Measurements from ENCODE around the gene LRCH2. TPM values are rescaled to one million over a fixed set of nuclear protein-coding genes. Genes with fewer than 3 reads are reported as not detected.
"Not testable (repeated sequence)": the region's sequence is repeated elsewhere in the genome, so short reads cannot be mapped to it uniquely, and the experiment has no call there.

LRCH2 gene
- total RNA-seq, 1 donor from 2014 or later, result not detected

- no peaks in the 10 kb centered on the region for H3K9me3 Mint-ChIP-seq
- H3K4me1 Mint-ChIP-seq (ENCODE audit: low read depth), result no peaks in the 10 kb centered on the region
- H3K27ac Mint-ChIP-seq, result no peak overlapping the region
- no peaks in the 10 kb centered on the region for H3K36me3 Mint-ChIP-seq (ENCODE audit: low read depth)
- DNase-seq (ENCODE audit: low spot score), result no peak
- H3K27me3 Mint-ChIP-seq (ENCODE audit: insufficient read depth), result peaks cover 25% of the 10 kb centered on the region
- H3K4me3 Mint-ChIP-seq, result no peak overlapping the region
- intact Hi-C loops (cut with micrococcal nuclease), result no loop called here
Observed at GRCh38 chrX:115236560-115236959, 2.7 kb upstream of the LRCH2 start.

- no peaks in the 10 kb centered on the region for H3K9me3 Mint-ChIP-seq
- H3K27me3 Mint-ChIP-seq (ENCODE audit: insufficient read depth), result peaks cover 25% of the 10 kb centered on the region
- intact Hi-C loops (cut with micrococcal nuclease), result no loop called here
- H3K4me1 Mint-ChIP-seq (ENCODE audit: low read depth), result no peaks in the 10 kb centered on the region
- no peak overlapping the region for H3K4me3 Mint-ChIP-seq
- H3K36me3 Mint-ChIP-seq (ENCODE audit: low read depth), result no peaks in the 10 kb centered on the region
- no peak overlapping the region for H3K27ac Mint-ChIP-seq
- no peak for DNase-seq (ENCODE audit: low spot score)
Observed at GRCh38 chrX:115234461-115234860, 565 bp upstream of the LRCH2 start.

GRCh38 chrX:115232933-115233496 is 881 bp downstream of the LRCH2 start:
- H3K27ac Mint-ChIP-seq, result no peak overlapping the region
- no peak for DNase-seq (ENCODE audit: low spot score)
- H3K4me3 Mint-ChIP-seq, result no peak overlapping the region
- H3K4me1 Mint-ChIP-seq (ENCODE audit: low read depth), result no peaks in the 10 kb centered on the region
- intact Hi-C loops (cut with micrococcal nuclease), result no loop called here
- no peaks in the 10 kb centered on the region for H3K9me3 Mint-ChIP-seq
- peaks cover 25% of the 10 kb centered on the region for H3K27me3 Mint-ChIP-seq (ENCODE audit: insufficient read depth)
- no peaks in the 10 kb centered on the region for H3K36me3 Mint-ChIP-seq (ENCODE audit: low read depth)

GRCh38 chrX:115229337-115230003 is 4.4 kb downstream of the LRCH2 start:
- peaks cover 18% of the 10 kb centered on the region for H3K27me3 Mint-ChIP-seq (ENCODE audit: insufficient read depth)
- DNase-seq (ENCODE audit: low spot score), result no peak
- no peak overlapping the region for H3K27ac Mint-ChIP-seq
- H3K4me1 Mint-ChIP-seq (ENCODE audit: low read depth), result no peaks in the 10 kb centered on the region
- H3K36me3 Mint-ChIP-seq (ENCODE audit: low read depth), result no peaks in the 10 kb centered on the region
- H3K9me3 Mint-ChIP-seq, result no peaks in the 10 kb centered on the region
- intact Hi-C loops (cut with micrococcal nuclease), result no loop called here
- no peak overlapping the region for H3K4me3 Mint-ChIP-seq

- intact Hi-C loops (cut with micrococcal nuclease), result no loop called here
- Mint-ChIP-seq H3K4me1 (ENCODE audit: low read depth) (no peaks in the 10 kb centered on the region), H3K4me3 (no peak overlapping the region), H3K9me3 (no peaks in the 10 kb centered on the region), H3K27me3 (ENCODE audit: insufficient read depth) (peaks cover 3% of the 10 kb centered on the region), H3K36me3 (ENCODE audit: low read depth) (no peaks in the 10 kb centered on the region), H3K27ac (no peak overlapping the region)
- DNase-seq (ENCODE audit: low spot score), result no peak
Observed at GRCh38 chrX:115226929-115227328, 7.0 kb downstream of the LRCH2 start.

GRCh38 chrX:115217346-115217745 is 16.6 kb downstream of the LRCH2 start:
- DNase-seq (ENCODE audit: low spot score); H3K4me3 Mint-ChIP-seq; H3K27me3 Mint-ChIP-seq (ENCODE audit: insufficient read depth); intact Hi-C loops (cut with micrococcal nuclease); H3K4me1 Mint-ChIP-seq (ENCODE audit: low read depth); H3K27ac Mint-ChIP-seq; H3K9me3 Mint-ChIP-seq; H3K36me3 Mint-ChIP-seq (ENCODE audit: low read depth): not testable (repeated sequence)

GRCh38 chrX:115214605-115215004 is 19.3 kb downstream of the LRCH2 start:
- Mint-ChIP-seq H3K36me3 (ENCODE audit: low read depth) (no peaks in the 10 kb centered on the region), H3K27me3 (ENCODE audit: insufficient read depth) (no peaks in the 10 kb centered on the region), H3K4me1 (ENCODE audit: low read depth) (no peaks in the 10 kb centered on the region), H3K4me3 (no peak overlapping the region), H3K9me3 (no peaks in the 10 kb centered on the region), H3K27ac (no peak overlapping the region)
- DNase-seq (ENCODE audit: low spot score), result no peak
- intact Hi-C loops (cut with micrococcal nuclease), result no loop called here

- H3K27ac Mint-ChIP-seq, result no peak overlapping the region
- H3K36me3 Mint-ChIP-seq (ENCODE audit: low read depth), result no peaks in the 10 kb centered on the region
- no peak for DNase-seq (ENCODE audit: low spot score)
- H3K27me3 Mint-ChIP-seq (ENCODE audit: insufficient read depth), result no peaks in the 10 kb centered on the region
- H3K9me3 Mint-ChIP-seq, result no peaks in the 10 kb centered on the region
- H3K4me3 Mint-ChIP-seq, result no peak overlapping the region
- intact Hi-C loops (cut with micrococcal nuclease), result no loop called here
- H3K4me1 Mint-ChIP-seq (ENCODE audit: low read depth), result no peaks in the 10 kb centered on the region
Observed at GRCh38 chrX:115214151-115214550, 19.7 kb downstream of the LRCH2 start.

GRCh38 chrX:115209547-115209946 is 24.3 kb downstream of the LRCH2 start:
- H3K4me3 Mint-ChIP-seq; DNase-seq (ENCODE audit: low spot score); H3K27me3 Mint-ChIP-seq (ENCODE audit: insufficient read depth); H3K36me3 Mint-ChIP-seq (ENCODE audit: low read depth); H3K9me3 Mint-ChIP-seq; intact Hi-C loops (cut with micrococcal nuclease); H3K27ac Mint-ChIP-seq; H3K4me1 Mint-ChIP-seq (ENCODE audit: low read depth): not testable (repeated sequence)

GRCh38 chrX:115204040-115204439 is 29.9 kb downstream of the LRCH2 start:
- DNase-seq (ENCODE audit: low spot score), result no peak
- H3K9me3 Mint-ChIP-seq, result peaks cover 4% of the 10 kb centered on the region
- no peaks in the 10 kb centered on the region for H3K4me1 Mint-ChIP-seq (ENCODE audit: low read depth)
- no peaks in the 10 kb centered on the region for H3K27me3 Mint-ChIP-seq (ENCODE audit: insufficient read depth)
- H3K4me3 Mint-ChIP-seq, result no peak overlapping the region
- intact Hi-C loops (cut with micrococcal nuclease), result no loop called here
- H3K27ac Mint-ChIP-seq, result no peak overlapping the region
- H3K36me3 Mint-ChIP-seq (ENCODE audit: low read depth), result no peaks in the 10 kb centered on the region

GRCh38 chrX:115192244-115192700 is 41.6 kb downstream of the LRCH2 start:
- Mint-ChIP-seq H3K27ac (no peak overlapping the region), H3K4me3 (no peak overlapping the region), H3K4me1 (ENCODE audit: low read depth) (no peaks in the 10 kb centered on the region), H3K9me3 (peaks cover 2% of the 10 kb centered on the region), H3K27me3 (ENCODE audit: insufficient read depth) (no peaks in the 10 kb centered on the region), H3K36me3 (ENCODE audit: low read depth) (no peaks in the 10 kb centered on the region)
- intact Hi-C loops (cut with micrococcal nuclease), result no loop called here
- no peak for DNase-seq (ENCODE audit: low spot score)

- Mint-ChIP-seq H3K9me3 (peaks cover 2% of the 10 kb centered on the region), H3K36me3 (ENCODE audit: low read depth) (no peaks in the 10 kb centered on the region), H3K4me3 (no peak overlapping the region), H3K27ac (no peak overlapping the region), H3K27me3 (ENCODE audit: insufficient read depth) (no peaks in the 10 kb centered on the region), H3K4me1 (ENCODE audit: low read depth) (no peaks in the 10 kb centered on the region)
- DNase-seq (ENCODE audit: low spot score), result no peak
- intact Hi-C loops (cut with micrococcal nuclease), result no loop called here
Observed at GRCh38 chrX:115191490-115192243, 42.2 kb downstream of the LRCH2 start.
